Measurements from ENCODE around the gene ENPP4.
"Not testable (repeated sequence)": the region's sequence is repeated elsewhere in the genome, so short reads cannot be mapped to it uniquely, and the experiment has no call there.

Gene ENPP4

GRCh38 chr6:46131291-46131690, 1.5 kb downstream of the ENPP4 start:
- DNase-seq = not testable (repeated sequence)

DNA sequence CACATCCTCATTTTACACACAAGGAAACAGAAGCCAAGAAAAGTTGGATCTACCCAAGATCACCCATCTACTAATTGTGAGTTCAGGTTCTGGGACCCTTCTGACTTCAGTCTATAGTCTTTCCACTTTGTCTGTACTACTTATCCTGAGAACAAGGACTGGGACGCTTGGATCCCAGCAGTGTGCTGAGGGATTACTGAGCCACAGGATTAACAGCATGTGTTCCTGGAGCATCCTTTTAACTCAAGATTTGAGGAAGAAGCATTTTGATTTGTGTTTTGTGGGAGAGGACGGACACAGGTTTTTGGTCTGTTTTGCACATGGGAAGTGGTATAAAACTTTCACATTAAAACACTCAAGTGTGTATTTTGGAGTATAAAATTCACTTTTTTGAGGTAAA, 4.4 kb downstream of the ENPP4 start:
- DNase-seq = no peak

DNA sequence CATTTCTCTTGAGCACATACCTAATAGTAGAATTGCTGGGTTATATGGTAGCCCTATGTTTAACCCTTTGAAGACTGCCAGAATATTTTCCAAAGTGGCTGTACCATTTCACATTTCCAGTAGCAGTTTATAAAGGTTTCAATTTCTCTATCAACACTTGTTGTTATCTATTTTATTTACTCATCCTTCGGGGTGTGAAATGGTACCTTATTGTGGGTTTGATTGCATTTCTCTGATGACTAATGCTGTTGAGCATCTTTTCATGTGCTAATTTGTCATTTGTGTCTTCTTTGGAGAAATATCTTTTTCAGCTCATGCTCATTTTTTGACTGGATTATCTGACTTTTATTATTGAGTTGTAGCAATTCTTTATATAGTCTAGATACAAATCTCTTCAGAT, 5.4 kb downstream of the ENPP4 start:
- DNase-seq = no peak

- DNase-seq = no peak
Measured at GRCh38 chr6:46136831-46137230, 7.0 kb downstream of the ENPP4 start.

- no peak for DNase-seq
Measured at GRCh38 chr6:46137387-46137786, 7.6 kb downstream of the ENPP4 start.

DNA sequence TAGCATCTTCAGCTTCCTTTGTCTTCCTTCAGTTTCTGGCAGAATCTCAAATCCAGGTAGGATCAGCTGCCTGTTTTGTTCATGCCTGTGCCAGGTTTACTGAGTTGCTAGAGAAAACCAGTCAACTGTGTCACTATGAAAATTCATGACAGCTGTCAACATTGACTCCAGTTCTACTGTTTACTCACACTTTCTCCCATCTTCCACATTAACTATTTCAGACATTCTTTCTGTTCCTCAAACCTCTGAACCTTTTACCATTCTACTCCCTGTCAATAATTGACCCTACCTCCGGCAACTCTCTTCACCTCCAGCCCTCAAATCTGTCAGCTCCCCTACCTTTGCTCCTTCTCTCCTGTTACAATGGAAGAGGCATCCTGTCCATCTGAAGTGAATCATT, 8.5 kb downstream of the ENPP4 start:
- no peak for DNase-seq

DNA sequence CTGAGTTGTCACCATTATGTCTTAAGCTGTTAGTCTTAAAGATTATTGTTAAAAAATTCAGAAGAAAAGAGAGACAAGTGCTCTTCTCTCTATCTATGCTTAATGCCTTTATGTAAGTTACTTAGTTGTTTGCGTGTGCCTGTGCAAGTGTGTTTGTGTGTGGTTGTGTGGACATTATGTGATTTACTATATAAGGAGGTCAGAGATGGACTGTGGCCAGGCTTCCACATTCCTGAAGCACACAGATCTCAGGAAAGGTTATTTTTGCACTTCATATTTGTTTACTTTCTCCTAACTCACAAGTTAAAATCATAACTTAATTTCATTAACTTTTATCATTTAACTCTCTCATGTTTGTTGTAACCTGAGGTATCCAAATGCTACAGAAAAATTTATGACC, 14.5 kb downstream of the ENPP4 start:
- DNase-seq = no peak

- not testable (repeated sequence) for DNase-seq
Measured at GRCh38 chr6:46149066-46149465, 19.3 kb downstream of the ENPP4 start.

DNA sequence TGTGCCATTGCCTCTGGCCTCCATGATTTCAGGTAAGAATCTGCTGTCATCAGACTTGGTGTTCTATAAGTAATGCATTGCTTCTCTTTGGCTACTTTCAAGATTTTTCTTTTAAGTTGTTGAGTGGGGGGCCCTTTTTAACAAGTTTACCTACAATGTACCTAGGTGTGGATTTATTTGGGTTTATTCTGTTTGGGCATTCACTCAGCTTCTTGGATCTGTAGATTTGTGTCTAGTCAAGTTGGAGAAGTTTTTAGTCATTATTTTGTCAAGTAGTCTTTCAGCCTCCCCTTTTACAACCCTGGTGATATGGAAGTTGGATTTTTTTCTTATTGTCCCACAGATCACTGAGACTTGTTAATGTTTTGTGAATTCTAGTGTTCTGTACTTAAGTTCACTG, 26.9 kb downstream of the ENPP4 start:
- no peak for DNase-seq

GRCh38 chr6:46159229-46159628, 29.4 kb downstream of the ENPP4 start:
- DNase-seq = no peak

GRCh38 chr6:46160102-46160501, 30.3 kb downstream of the ENPP4 start:
- no peak for DNase-seq

DNA sequence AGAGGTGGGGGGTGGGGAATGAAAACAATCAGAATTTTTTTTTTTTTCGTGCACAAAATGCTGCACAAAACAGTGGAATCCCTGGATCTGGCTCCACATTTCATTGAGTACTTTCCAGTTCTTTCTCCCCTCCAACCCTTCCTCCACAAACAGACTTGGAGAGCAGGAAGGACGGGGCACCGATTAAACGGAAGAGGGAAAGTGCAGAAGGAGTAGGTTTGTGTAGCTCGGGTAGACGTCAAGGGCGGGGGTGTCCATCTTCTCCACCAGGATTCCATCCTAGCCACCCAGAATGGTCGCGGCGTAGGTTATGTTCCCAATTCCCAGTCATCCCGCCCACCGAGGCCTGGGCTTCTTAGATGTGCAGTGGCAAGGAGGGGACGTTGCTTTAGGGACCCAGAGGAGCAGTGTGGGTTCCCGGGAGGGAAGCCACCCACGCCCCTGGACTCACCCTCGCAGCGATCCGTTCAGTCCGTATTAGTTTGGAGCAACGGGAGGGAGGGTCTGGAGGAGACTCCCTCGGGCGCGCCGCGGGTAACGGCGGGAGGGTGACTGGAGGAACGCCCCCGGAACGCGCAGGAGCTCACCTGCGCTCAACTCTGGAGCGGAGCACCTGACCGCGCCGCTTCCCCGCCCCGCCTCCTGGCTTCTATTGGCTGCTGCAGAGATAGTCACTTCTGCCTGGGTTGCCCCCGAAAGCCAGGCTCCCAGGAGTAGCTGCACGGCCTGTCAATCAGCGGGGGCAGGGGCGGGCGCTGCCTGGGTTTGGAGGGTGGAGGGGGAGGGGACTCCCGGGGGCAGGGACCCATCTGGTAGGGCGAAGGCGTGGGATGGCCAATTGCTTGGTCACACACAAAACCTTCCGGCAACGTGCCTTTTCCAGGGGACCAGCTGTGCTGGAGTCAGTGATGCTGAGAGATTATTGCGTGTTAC, 40.8 kb downstream of the ENPP4 start, which contains the start of gene ENPP5:
TSS of gene ENPP5 (minus strand) at position 624 of the 933 bp plus-strand sequence. CDS start 2,718 bp downstream, outside the sequence.
- DNase-seq = peak; percentile 69

DNA sequence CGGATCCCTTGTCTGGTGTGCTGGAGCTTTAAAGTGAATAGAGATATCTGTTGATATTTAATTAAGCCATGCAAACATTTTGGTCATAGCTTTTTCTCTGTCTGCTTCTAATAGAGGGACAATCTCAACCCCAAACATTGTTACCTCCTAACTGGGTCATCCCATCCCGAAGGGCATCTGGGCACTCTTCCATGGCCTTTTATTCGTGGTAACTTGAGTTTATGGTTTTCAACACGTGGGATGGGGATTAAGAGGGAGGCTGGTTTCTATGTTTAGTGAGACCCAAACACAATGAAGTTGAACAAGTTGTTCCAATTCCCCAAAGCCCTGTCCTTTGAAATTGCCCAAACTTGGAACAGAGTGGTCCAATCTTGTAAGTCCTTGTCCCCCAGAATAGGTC, 42.4 kb downstream of the ENPP4 start:
- no peak for DNase-seq

DNA sequence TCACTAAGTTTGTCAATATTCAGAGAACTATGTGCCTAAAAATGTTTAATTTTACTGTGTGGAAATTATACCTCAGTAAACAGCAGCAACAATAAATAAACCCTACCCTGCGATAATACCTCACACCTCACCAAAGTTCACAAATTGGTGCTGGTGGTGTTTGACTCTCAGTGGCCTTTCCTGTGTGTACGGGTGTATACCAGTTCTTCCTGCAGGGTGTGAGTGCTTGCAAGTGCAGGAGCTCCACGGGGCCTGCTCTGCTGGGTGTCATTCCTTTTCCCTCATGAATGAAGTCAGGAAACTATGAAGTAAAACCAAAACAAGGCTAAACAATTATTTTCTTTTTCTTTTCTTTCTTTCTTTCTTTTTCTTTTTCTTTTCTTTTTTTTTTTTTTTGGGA, 45.1 kb downstream of the ENPP4 start:
- DNase-seq = no peak

DNA sequence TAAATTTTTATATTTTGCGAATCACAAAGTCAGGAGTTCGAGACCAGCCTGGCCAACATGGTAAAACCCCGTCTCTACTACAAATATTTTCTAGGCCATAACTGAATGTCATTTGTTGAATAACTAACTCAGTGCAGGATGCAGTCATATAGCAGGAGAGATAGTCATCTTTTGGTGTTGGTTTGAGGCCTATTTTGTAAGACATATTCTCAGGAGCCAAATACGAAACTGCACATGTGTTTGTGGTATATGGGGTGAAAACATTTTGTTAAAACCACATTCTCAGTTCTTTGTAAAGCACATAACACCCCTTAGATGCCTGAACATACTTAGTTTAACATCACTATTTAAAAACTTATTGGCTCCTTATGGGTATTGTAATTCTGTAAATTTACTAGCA, 45.7 kb downstream of the ENPP4 start:
- DNase-seq = no peak

- no peak for DNase-seq
Measured at GRCh38 chr6:46175976-46176375, 46.2 kb downstream of the ENPP4 start.

DNA sequence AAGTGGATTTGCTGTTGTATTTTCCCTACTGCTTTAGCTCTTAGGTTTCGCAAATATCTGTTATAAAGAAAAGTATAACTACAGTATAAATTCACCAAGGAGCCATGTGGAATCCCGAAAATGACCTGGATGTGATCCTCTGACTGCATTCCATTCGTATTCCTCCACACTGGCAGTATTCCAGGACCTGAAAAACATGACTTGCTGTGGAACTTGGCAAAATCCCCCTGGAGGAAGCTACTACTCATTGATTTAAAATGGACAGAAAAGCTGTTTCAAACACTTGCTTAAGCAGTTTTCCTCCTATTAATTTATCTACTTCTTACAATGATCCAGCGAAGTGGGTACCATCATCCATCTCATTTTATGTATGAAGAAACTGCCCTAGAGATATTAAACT, 54.3 kb downstream of the ENPP4 start:
- no peak for DNase-seq

- no peak for DNase-seq
Measured at GRCh38 chr6:46186583-46186982, 56.8 kb downstream of the ENPP4 start.

GRCh38 chr6:46189726-46190125, 59.9 kb downstream of the ENPP4 start:
- no peak for DNase-seq

GRCh38 chr6:46190889-46191288, 61.1 kb downstream of the ENPP4 start:
- DNase-seq = no peak

DNA sequence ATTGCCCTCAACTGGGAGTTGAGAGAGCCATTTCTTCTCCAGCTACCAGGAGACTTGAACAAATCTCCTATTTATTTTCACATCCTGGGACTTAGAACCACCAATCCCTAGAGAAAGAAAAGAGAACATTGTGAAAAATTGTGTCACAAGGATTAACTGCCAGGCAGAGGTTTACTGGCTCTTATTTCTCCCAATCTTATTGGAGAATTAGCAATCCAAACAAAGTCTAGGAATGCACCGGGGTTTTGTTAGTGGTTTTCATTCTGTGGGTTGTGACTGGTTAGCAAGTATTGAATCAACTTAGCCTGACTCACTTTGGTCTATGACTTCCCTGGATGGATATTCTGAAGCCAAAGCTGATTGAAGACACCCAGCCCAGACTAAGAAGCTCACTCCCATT, 62.2 kb downstream of the ENPP4 start:
- no peak for DNase-seq
